ENCODE results near the gene PRPF6.

Gene PRPF6

GRCh38 chr20:64035066-64035932 lies 54.4 kb downstream of the PRPF6 start:
- DNase-seq (ENCODE audit: low read depth), result no peak
- TF ChIP-seq CTCF (IDR thresholded peaks at IDR 0.05; ENCODE audit: insufficient read depth, low read depth, low read length, missing control alignments), result no peak
- H3K4me3 ChIP-seq (ENCODE audit: low read length), result no peak overlapping the region

GRCh38 chr20:64035933-64036345 lies 55.0 kb downstream of the PRPF6 start, which contains the start of gene C20orf204:
Gene C20orf204 (plus strand): TSS chr20:64036182. CDS start chr20:64036324, 142 bp downstream.
- no peak for TF ChIP-seq CTCF (IDR thresholded peaks at IDR 0.05; ENCODE audit: insufficient read depth, low read depth, low read length, missing control alignments)
- DNase-seq (ENCODE audit: low read depth), result no peak

GRCh38 chr20:64036346-64037198 lies 55.6 kb downstream of the PRPF6 start:
- no peak for TF ChIP-seq CTCF (IDR thresholded peaks at IDR 0.05; ENCODE audit: insufficient read depth, low read depth, low read length, missing control alignments)
- no peak for DNase-seq (ENCODE audit: low read depth)
- no peak overlapping the region for H3K4me3 ChIP-seq (ENCODE audit: low read length)

More at GRCh38 chr20:64035933-64036345, 55.0 kb downstream of the PRPF6 start, which contains the start of gene C20orf204:
- no peak within 1 kb of the TSS for H3K4me3 ChIP-seq (ENCODE audit: low read length)

GRCh38 chr20:64037199-64037497 lies 56.2 kb downstream of the PRPF6 start:
- no peak for TF ChIP-seq CTCF (IDR thresholded peaks at IDR 0.05; ENCODE audit: insufficient read depth, low read depth, low read length, missing control alignments)
- DNase-seq (ENCODE audit: low read depth), result no peak
- H3K4me3 ChIP-seq (ENCODE audit: low read length), result no peak overlapping the region

- H3K4me3 ChIP-seq (ENCODE audit: low read length), result no peak overlapping the region
- no peak for DNase-seq (ENCODE audit: low read depth)
- no peak for TF ChIP-seq CTCF (IDR thresholded peaks at IDR 0.05; ENCODE audit: insufficient read depth, low read depth, low read length, missing control alignments)
Observed at GRCh38 chr20:64037498-64038213, 56.7 kb downstream of the PRPF6 start.

- no peak overlapping the region for H3K4me3 ChIP-seq (ENCODE audit: low read length)
- no peak for TF ChIP-seq CTCF (IDR thresholded peaks at IDR 0.05; ENCODE audit: insufficient read depth, low read depth, low read length, missing control alignments)
Observed at GRCh38 chr20:64038224-64038564, 57.3 kb downstream of the PRPF6 start.

More at GRCh38 chr20:64038224-64038564, 57.3 kb downstream of the PRPF6 start:
- DNase-seq (ENCODE audit: low read depth), result no peak

All from epithelial cell of esophagus (primary cell).